CD4-positive, CD25-positive, alpha-beta regulatory T cell (primary cell): ENCODE measurements around the gene EPHB1. TPM values are rescaled to one million over a fixed set of nuclear protein-coding genes. Genes with fewer than 3 reads are reported as not detected.

ENCODE experiments used
- ATAC-seq, 2 donors: fragments of 150-1000 bp; cut with Tn5 transposase; one replicate each; pipeline ENCODE4 v1.10.0; 2021; ENCODE audit warnings: low read depth in 2 of 2, moderate number of reproducible peaks in 2 of 2, moderate library complexity in 1 of 2
- DNase-seq, 3 donors: peaks; one replicate each; pipeline versions ENCODE4 v3.0.0 to v3.0.0-alpha.2; 2012 to 2022; ENCODE audit warnings: mixed read lengths in 1 of 3
- H3K27ac ChIP-seq: one replicate; pipeline ENCODE4 v1.7.0; 2013; ENCODE audit warnings: mild to moderate bottlenecking, low read length; ENCODE audit not compliant: insufficient read depth, poor library complexity, severe bottlenecking
- H3K27me3 ChIP-seq: one replicate; pipeline ENCODE4 v1.7.0; 2013; ENCODE audit warnings: low read length; ENCODE audit not compliant: control insufficient read depth, insufficient read depth
- H3K36me3 ChIP-seq: one replicate; pipeline ENCODE4 v1.7.0; 2013; ENCODE audit warnings: mild to moderate bottlenecking, low read length, moderate library complexity; ENCODE audit not compliant: control insufficient read depth, insufficient read depth
- H3K4me1 ChIP-seq: 2 replicates; pipeline ENCODE4 v1.7.0; 2013; ENCODE audit warnings: mild to moderate bottlenecking, low read length; ENCODE audit not compliant: insufficient read depth, control insufficient read depth, poor library complexity, severe bottlenecking
- H3K4me3 ChIP-seq: one replicate; pipeline ENCODE4 v1.7.0; 2013; ENCODE audit warnings: low read depth, mild to moderate bottlenecking, low read length, moderate library complexity
- H3K9me3 ChIP-seq, 2 experiments: 1 replicate in 1 of 2; 2 replicates in 1 of 2; pipeline ENCODE4 v1.7.0; 2013; ENCODE audit warnings: low read length in 2 of 2, mild to moderate bottlenecking in 1 of 2, moderate library complexity in 1 of 2; ENCODE audit not compliant: control insufficient read depth in 2 of 2
- H3K27ac Mint-ChIP-seq, 3 donors: one replicate each; pipeline ENCODE4 v1.8.0; 2020 to 2022; ENCODE audit warnings: mild to moderate bottlenecking in 3 of 3, mixed read lengths in 3 of 3, moderate library complexity in 2 of 3
- H3K27me3 Mint-ChIP-seq: one replicate; pipeline ENCODE4 v1.8.0; 2022; ENCODE audit warnings: mild to moderate bottlenecking, mixed read lengths
- H3K36me3 Mint-ChIP-seq: one replicate; pipeline ENCODE4 v1.8.0; 2020; ENCODE audit warnings: mixed read lengths
- H3K4me1 Mint-ChIP-seq, 4 donors: one replicate each; pipeline ENCODE4 v1.8.0; 2020 to 2022; ENCODE audit warnings: mixed read lengths in 4 of 4, mild to moderate bottlenecking in 1 of 4
- H3K4me3 Mint-ChIP-seq, 4 donors: one replicate each; pipeline ENCODE4 v1.8.0; 2020 to 2022; ENCODE audit warnings: mild to moderate bottlenecking in 4 of 4, mixed read lengths in 4 of 4, moderate library complexity in 3 of 4
- H3K9me3 Mint-ChIP-seq, 7 donors: one replicate each; pipeline ENCODE4 v1.8.0; 2020 to 2022; ENCODE audit warnings: mixed read lengths in 7 of 7, mild to moderate bottlenecking in 3 of 7, moderate library complexity in 2 of 7
- polyA plus RNA-seq, 4 donors: library from polyadenylated mRNA; unstranded; fragments of 300-500 nt; fragmentation: Illumina TruSeq; gene quantifications; one replicate each; pipeline ENCODE4 v1.2.3, GENCODE V29; 2021
- total RNA-seq: library from RNA; stranded (reverse); gene quantifications from one replicate; pipeline ENCODE4 v1.2.3, GENCODE V29; 2022

Gene EPHB1
- total and polyA plus RNA-seq, 5 donors from 2014 or later = 0.32 to 2.1 (median 0.84) TPM

GRCh38 chr3:134905647-134905935, 110.5 kb downstream of the EPHB1 start:
- peaks cover 0 to 10% (median 4%) of the 10 kb centered on the region in 4 donors for H3K4me1 Mint-ChIP-seq
- no peak overlapping the region for H3K27ac Mint-ChIP-seq
- H3K4me3 Mint-ChIP-seq = no peak overlapping the region
- H3K9me3 ChIP-seq = no peaks in the 10 kb centered on the region
- H3K9me3 Mint-ChIP-seq = peaks cover 0 to 1% (median 0%) of the 10 kb centered on the region in 7 donors
- H3K36me3 Mint-ChIP-seq = no peaks in the 10 kb centered on the region
- peaks cover 8% of the 10 kb centered on the region for H3K4me1 ChIP-seq
- ATAC-seq (no peak), DNase-seq (no peak)
- no peak overlapping the region for H3K27ac ChIP-seq
- H3K36me3 ChIP-seq = no peaks in the 10 kb centered on the region
- H3K4me3 ChIP-seq = no peak overlapping the region
- no peaks in the 10 kb centered on the region for H3K27me3 Mint-ChIP-seq
- H3K27me3 ChIP-seq = no peaks in the 10 kb centered on the region

GRCh38 chr3:134908271-134908670, 113.2 kb downstream of the EPHB1 start:
- no peaks in the 10 kb centered on the region for H3K27me3 ChIP-seq
- peaks cover 0 to 1% (median 0%) of the 10 kb centered on the region in 7 donors for H3K9me3 Mint-ChIP-seq
- no peaks in the 10 kb centered on the region for H3K36me3 Mint-ChIP-seq
- H3K27me3 Mint-ChIP-seq = no peaks in the 10 kb centered on the region
- peaks cover 0 to 10% (median 4%) of the 10 kb centered on the region in 4 donors for H3K4me1 Mint-ChIP-seq
- H3K27ac Mint-ChIP-seq = no peak overlapping the region
- no peak overlapping the region for H3K4me3 ChIP-seq
- H3K4me3 Mint-ChIP-seq = no peak overlapping the region
- ATAC-seq (no peak), DNase-seq (no peak)
- H3K9me3 ChIP-seq = no peaks in the 10 kb centered on the region
- peaks cover 8% of the 10 kb centered on the region for H3K4me1 ChIP-seq
- no peak overlapping the region for H3K27ac ChIP-seq
- H3K36me3 ChIP-seq = no peaks in the 10 kb centered on the region

GRCh38 chr3:134910026-134910425, 115.0 kb downstream of the EPHB1 start:
- ATAC-seq (no peak), DNase-seq (no peak)
- no peaks in the 10 kb centered on the region for H3K9me3 ChIP-seq
- H3K4me3 ChIP-seq = no peak overlapping the region
- no peak overlapping the region for H3K4me3 Mint-ChIP-seq
- H3K4me1 ChIP-seq = no peaks in the 10 kb centered on the region
- no peaks in the 10 kb centered on the region for H3K36me3 ChIP-seq
- H3K27ac ChIP-seq = no peak overlapping the region
- no peaks in the 10 kb centered on the region for H3K4me1 Mint-ChIP-seq
- no peaks in the 10 kb centered on the region for H3K36me3 Mint-ChIP-seq
- H3K9me3 Mint-ChIP-seq = peaks cover 0 to 1% (median 0%) of the 10 kb centered on the region in 7 donors
- no peak overlapping the region for H3K27ac Mint-ChIP-seq
- no peaks in the 10 kb centered on the region for H3K27me3 ChIP-seq
- no peaks in the 10 kb centered on the region for H3K27me3 Mint-ChIP-seq

GRCh38 chr3:134911586-134912548, 116.8 kb downstream of the EPHB1 start:
- H3K36me3 ChIP-seq = no peaks in the 10 kb centered on the region
- H3K27me3 ChIP-seq = no peaks in the 10 kb centered on the region
- DNase-seq (no peak), ATAC-seq (no peak)
- Mint-ChIP-seq H3K9me3 (peaks cover 0 to 1% (median 0%) of the 10 kb centered on the region in 7 donors), H3K4me1 (no peaks in the 10 kb centered on the region), H3K36me3 (no peaks in the 10 kb centered on the region), H3K4me3 (no peak overlapping the region), H3K27me3 (no peaks in the 10 kb centered on the region), H3K27ac (no peak overlapping the region)
- H3K4me1 ChIP-seq = no peaks in the 10 kb centered on the region
- no peak overlapping the region for H3K4me3 ChIP-seq
- no peaks in the 10 kb centered on the region for H3K9me3 ChIP-seq
- no peak overlapping the region for H3K27ac ChIP-seq

- no peak for DNase-seq
- no peak overlapping the region for H3K4me3 Mint-ChIP-seq
- no peak overlapping the region for H3K27ac Mint-ChIP-seq
- no peaks in the 10 kb centered on the region for H3K9me3 ChIP-seq
- H3K27me3 Mint-ChIP-seq = no peaks in the 10 kb centered on the region
- H3K27ac ChIP-seq = no peak overlapping the region
- no peak overlapping the region for H3K4me3 ChIP-seq
- H3K36me3 Mint-ChIP-seq = no peaks in the 10 kb centered on the region
- peaks cover 0 to 1% (median 0%) of the 10 kb centered on the region in 7 donors for H3K9me3 Mint-ChIP-seq
- H3K4me1 Mint-ChIP-seq = peaks cover 0 to 18% (median 3%) of the 10 kb centered on the region in 4 donors
- H3K36me3 ChIP-seq = no peaks in the 10 kb centered on the region
- no peaks in the 10 kb centered on the region for H3K4me1 ChIP-seq
- no peaks in the 10 kb centered on the region for H3K27me3 ChIP-seq
- ATAC-seq = no peak
These were observed 121.4 kb downstream of the EPHB1 start for GRCh38 chr3:134916276-134916961.

- no peaks in the 10 kb centered on the region for H3K27me3 Mint-ChIP-seq
- H3K27ac Mint-ChIP-seq = no peak overlapping the region
- peaks cover 0 to under 1% (median 0%) of the 10 kb centered on the region in 7 donors for H3K9me3 Mint-ChIP-seq
- no peaks in the 10 kb centered on the region for H3K9me3 ChIP-seq
- ATAC-seq (no peak), DNase-seq (no peak)
- peaks cover 0 to 18% (median 3%) of the 10 kb centered on the region in 4 donors for H3K4me1 Mint-ChIP-seq
- H3K36me3 Mint-ChIP-seq = no peaks in the 10 kb centered on the region
- H3K27ac ChIP-seq = no peak overlapping the region
- no peaks in the 10 kb centered on the region for H3K4me1 ChIP-seq
- no peak overlapping the region for H3K4me3 ChIP-seq
- no peaks in the 10 kb centered on the region for H3K27me3 ChIP-seq
- no peak overlapping the region for H3K4me3 Mint-ChIP-seq
- H3K36me3 ChIP-seq = no peaks in the 10 kb centered on the region
These were observed 122.6 kb downstream of the EPHB1 start for GRCh38 chr3:134917631-134918030.

GRCh38 chr3:134918441-134918840, 123.4 kb downstream of the EPHB1 start:
- H3K9me3 Mint-ChIP-seq = no peaks in the 10 kb centered on the region
- Histone ChIP-seq H3K27me3 (no peaks in the 10 kb centered on the region), H3K36me3 (no peaks in the 10 kb centered on the region), H3K4me3 (no peak overlapping the region), H3K27ac (no peak overlapping the region), H3K4me1 (no peaks in the 10 kb centered on the region), H3K9me3 (no peaks in the 10 kb centered on the region)
- H3K27ac Mint-ChIP-seq = no peak overlapping the region
- no peak for DNase-seq
- H3K4me1 Mint-ChIP-seq = peaks cover 0 to 18% (median 3%) of the 10 kb centered on the region in 4 donors
- no peak overlapping the region for H3K4me3 Mint-ChIP-seq
- no peaks in the 10 kb centered on the region for H3K36me3 Mint-ChIP-seq
- no peak for ATAC-seq
- H3K27me3 Mint-ChIP-seq = no peaks in the 10 kb centered on the region
